NCI-H2171 treated with DMSO at 0.1 percent for 48 hours (cell line): Measurements from ENCODE around the gene TOR1B.
A peak's percentile ranks its signal among the peaks of the same experiment; 100 is the strongest.
"Not testable (repeated sequence)": the region's sequence is repeated elsewhere in the genome, so short reads cannot be mapped to it uniquely, and the experiment has no call there.

ENCODE experiments used
- DNase-seq: peaks from one replicate; lab custom pipeline; 2025; lab: John Stamatoyannopoulos, UW

Gene TOR1B

GRCh38 chr9:129802833-129803675 lies at the start of gene TOR1B:
Gene TOR1B, plus strand, starts transcription at chr9:129803184. Its CDS starts 29 bp downstream, at chr9:129803213.
- DNase-seq = peak; percentile 97

- DNase-seq = no peak
These were observed 47.8 kb upstream of the TOR1B start for GRCh38 chr9:129755151-129755550.

- DNase-seq = no peak
These were observed 46.8 kb upstream of the TOR1B start for GRCh38 chr9:129756191-129756590.

- no peak for DNase-seq
These were observed 45.9 kb upstream of the TOR1B start for GRCh38 chr9:129757045-129757444.

- DNase-seq = no peak
These were observed 43.7 kb upstream of the TOR1B start for GRCh38 chr9:129759319-129759718.

- no peak for DNase-seq
These were observed 43.0 kb upstream of the TOR1B start for GRCh38 chr9:129759804-129760502.

GRCh38 chr9:129760784-129761183 lies 42.2 kb upstream of the TOR1B start:
- not testable (repeated sequence) for DNase-seq

- no peak for DNase-seq
These were observed 41.6 kb upstream of the TOR1B start for GRCh38 chr9:129761293-129761900.

- DNase-seq = no peak
These were observed 41.0 kb upstream of the TOR1B start for GRCh38 chr9:129761901-129762369.

GRCh38 chr9:129762370-129762984 lies 40.5 kb upstream of the TOR1B start:
- not testable (repeated sequence) for DNase-seq

- no peak for DNase-seq
These were observed 39.7 kb upstream of the TOR1B start for GRCh38 chr9:129762985-129763926.

GRCh38 chr9:129765764-129766317 lies 37.1 kb upstream of the TOR1B start:
- no peak for DNase-seq

- DNase-seq = no peak
These were observed 34.5 kb upstream of the TOR1B start for GRCh38 chr9:129768486-129768885.

GRCh38 chr9:129769669-129770068 lies 33.3 kb upstream of the TOR1B start:
- DNase-seq = no peak

- no peak for DNase-seq
These were observed 32.2 kb upstream of the TOR1B start for GRCh38 chr9:129770741-129771140.

GRCh38 chr9:129773262-129774048 lies 29.5 kb upstream of the TOR1B start:
- no peak for DNase-seq

- peak; percentile 31 for DNase-seq
These were observed 28.1 kb upstream of the TOR1B start for GRCh38 chr9:129774791-129775447.

- no peak for DNase-seq
These were observed 27.6 kb upstream of the TOR1B start for GRCh38 chr9:129775448-129775798.

GRCh38 chr9:129776096-129776495 lies 26.9 kb upstream of the TOR1B start:
- DNase-seq = not testable (repeated sequence)

- DNase-seq = no peak
These were observed 26.4 kb upstream of the TOR1B start for GRCh38 chr9:129776566-129776937.
